GM12878 (cell line): ENCODE data around the gene MICALL2. TPM values are rescaled to one million over a fixed set of nuclear protein-coding genes. Genes with fewer than 3 reads are reported as not detected.

Experiments used
- ATAC-seq: fragments of 200-7000 bp; cut with Tn5 transposase; 3 replicates; pipeline ENCODE4 v1.9.1; 2020; ENCODE audit warnings: mild to moderate bottlenecking, moderate library complexity
- BruUV-seq: library from RNA; stranded (reverse); fragments of 400-500 nt; replicated peaks from 2 replicates; lab custom pipeline; 2021; lab: Mats Ljungman, UMichigan
- CTCF ChIA-PET: fragments of 300-600 bp; sonication (Branson Sonifier 250); formaldehyde crosslinking; extraction: SDS; loops from one replicate; lab custom pipeline; 2021; ENCODE audit warnings: inconsistent platforms; lab: Yijun Ruan, JAX
- POLR2A ChIA-PET: fragments of 350-600 bp; formaldehyde crosslinking; extraction: SDS; loops from one replicate; lab custom pipeline; 2021; ENCODE audit warnings: inconsistent platforms; lab: Charles Lee
- RAD21 ChIA-PET: fragments of 300-600 bp; sonication (Branson Sonifier 250); formaldehyde crosslinking; loops from one replicate; lab custom pipeline; 2023; ENCODE audit warnings: antibody characterized with exemption; ENCODE audit not compliant: unreplicated experiment; lab: Charles Lee
- SMC1A ChIA-PET: fragments of 300-600 bp; sonication (Branson Sonifier 250); formaldehyde crosslinking; loops from one replicate; lab custom pipeline; 2023; ENCODE audit not compliant: unreplicated experiment, uncharacterized antibody; lab: Charles Lee
- DNase-seq: peaks from one replicate; pipeline ENCODE4 v3.0.0-alpha.2; 2011; ENCODE audit warnings: low read depth, low spot score
- FAIRE-seq: peaks from 3 replicates; lab custom pipeline; 2011; peaks lifted over from hg19 to GRCh38; lab: Jason Lieb, UNC
- H2AFZ ChIP-seq: 2 replicates; pipeline ENCODE4 v1.6.0; 2011; ENCODE audit warnings: low read depth, low read length, control low read depth; ENCODE audit not compliant: control insufficient read depth
- H3K27ac ChIP-seq: 2 replicates; pipeline ENCODE4 v1.5.1; 2011; ENCODE audit warnings: control low read depth; ENCODE audit not compliant: control insufficient read depth, insufficient read depth
- H3K27me3 ChIP-seq, 2 experiments: replicated peaks in 1 of 2; 2 replicates each; pipeline versions ENCODE4 v1.6.0 to v1.6.1; 2011; ENCODE audit warnings: low read length in 1 of 2; ENCODE audit not compliant: control insufficient read depth in 2 of 2, insufficient read depth in 2 of 2
- H3K36me3 ChIP-seq, 2 experiments: 2 replicates each; pipeline ENCODE4 v1.5.1; 2011; ENCODE audit warnings: low read length in 1 of 2; ENCODE audit not compliant: control insufficient read depth in 2 of 2, insufficient read depth in 2 of 2
- H3K4me1 ChIP-seq: 2 replicates; pipeline ENCODE4 v1.6.1; 2011; ENCODE audit warnings: mild to moderate bottlenecking, low read length, moderate library complexity, mixed read lengths; ENCODE audit not compliant: control insufficient read depth, insufficient read depth
- H3K4me2 ChIP-seq: 2 replicates; pipeline ENCODE4 v1.6.0; 2011; ENCODE audit warnings: control low read depth; ENCODE audit not compliant: control insufficient read depth, insufficient read depth
- H3K4me3 ChIP-seq: fragments of 200-600 bp; sonication (generic); 2 replicates; pipeline ENCODE4 v1.5.1; 2016
- H3K79me2 ChIP-seq: 2 replicates; pipeline ENCODE4 v1.6.0; 2011; ENCODE audit warnings: low read length; ENCODE audit not compliant: control insufficient read depth, insufficient read depth
- H3K9ac ChIP-seq: 2 replicates; pipeline ENCODE4 v1.8.0; 2011; ENCODE audit warnings: low read length, control low read depth, mixed read lengths; ENCODE audit not compliant: control insufficient read depth, insufficient read depth
- H3K9me3 ChIP-seq: replicated peaks from 3 replicates; pipeline ENCODE4 v1.5.1; 2011; ENCODE audit warnings: mild to moderate bottlenecking, low read length; ENCODE audit not compliant: control insufficient read depth, insufficient read depth
- H4K20me1 ChIP-seq: 2 replicates; pipeline ENCODE4 v1.6.0; 2011; ENCODE audit not compliant: control insufficient read depth, insufficient read depth
- BRCA1 ChIP-seq: IDR thresholded peaks from 2 replicates; pipeline ENCODE4 v1.6.1; 2011; ENCODE audit warnings: low read depth, low read length, improper control_type of control experiment
- CREB1 ChIP-seq: IDR thresholded peaks from 2 replicates; pipeline ENCODE4 v1.6.1; 2012; ENCODE audit warnings: low read depth, mild to moderate bottlenecking, inconsistent platforms
- CREM ChIP-seq: IDR thresholded peaks from 2 replicates; pipeline ENCODE4 v1.6.1; 2014; ENCODE audit warnings: antibody characterized with exemption, low read depth
- E2F8 ChIP-seq: fragments of 450-650 bp; IDR thresholded peaks from 2 replicates; pipeline ENCODE4 v1.6.1; 2018; ENCODE audit warnings: mild to moderate bottlenecking, low read depth, moderate library complexity; ENCODE audit not compliant: partially characterized antibody
- MAX ChIP-seq: IDR thresholded peaks from 2 replicates; pipeline ENCODE4 v1.6.1; 2012; ENCODE audit warnings: low read depth, low read length, improper control_type of control experiment
- MYB ChIP-seq: fragments of 150-350 bp; IDR thresholded peaks from 2 replicates; pipeline ENCODE4 v1.6.1; 2014; ENCODE audit warnings: mild to moderate bottlenecking, low read depth, low read length, borderline replicate concordance
- NBN ChIP-seq: fragments of 450-650 bp; IDR thresholded peaks from 2 replicates; pipeline ENCODE4 v1.6.1; 2016
- NR2C1 ChIP-seq: fragments of 450-650 bp; IDR thresholded peaks from 2 replicates; pipeline ENCODE4 v1.6.1; 2017; ENCODE audit warnings: antibody characterized with exemption, mild to moderate bottlenecking, moderate library complexity
- NR2F1 ChIP-seq: fragments of 450-650 bp; conservative IDR thresholded peaks from 2 replicates; pipeline ENCODE4 v1.6.1; 2017; ENCODE audit warnings: mild to moderate bottlenecking
- SREBF2 ChIP-seq: IDR thresholded peaks from 2 replicates; pipeline ENCODE4 v1.6.1; 2012; ENCODE audit warnings: mild to moderate bottlenecking, low read length
- STAT3 ChIP-seq: IDR thresholded peaks from 2 replicates; pipeline ENCODE4 v1.6.1; 2011; ENCODE audit warnings: low read depth, low read length, improper control_type of control experiment
- TCF7 ChIP-seq: IDR thresholded peaks from 2 replicates; pipeline ENCODE4 v1.6.1; 2014; ENCODE audit warnings: antibody characterized with exemption, borderline replicate concordance
- YY1 ChIP-seq: IDR thresholded peaks from 2 replicates; pipeline ENCODE4 v1.6.1; 2011; ENCODE audit warnings: low read depth, mild to moderate bottlenecking, low read length
- ZNF217 ChIP-seq: fragments of 450-650 bp; IDR thresholded peaks from 2 replicates; pipeline ENCODE4 v1.6.1; 2017; ENCODE audit warnings: antibody characterized with exemption, mild to moderate bottlenecking
- WGBS: methylation state at CpG from one replicate; pipeline ENCODE4 v1.1.6; 2016; ENCODE audit warnings: low lambda C conversion rate; ENCODE audit not compliant: insufficient replicate concordance, insufficient coverage; ENCODE audit errors: missing lambda C conversion rate; 5-methylcytosine and 5-hydroxymethylcytosine counted together
- in situ Hi-C: fragments of 300-500 bp; cut with MboI; formaldehyde crosslinking; loops from 9 replicates; pipeline ENCODE4 v1.14.3; 2018; ENCODE audit warnings: mixed read lengths
- intact Hi-C: fragments of 100-400 bp; cut with micrococcal nuclease; formaldehyde crosslinking; loops from one replicate; pipeline ENCODE4 v1.14.2; 2022; ENCODE audit not compliant: unreplicated experiment
- polyA plus RNA-seq, 11 experiments: library from polyadenylated mRNA; depleted of rRNA in 4 of 11; unstranded in 6 of 11; stranded (reverse) in 5 of 11; fragments of >200 nt; fragmentation: Nextera tagmentation in 4 of 11; fragmentation: Illumina TruSeq in 1 of 11; extraction: Ambion mirVana in 4 of 11; extraction: Trizol in 1 of 11; gene quantifications; 1 replicate in 1 of 11; 2 replicates in 10 of 11; pipeline versions ENCODE4 v1.2.1 to v1.2.3, GENCODE V29; 2011 to 2016; ENCODE audit warnings: inconsistent platforms in 2 of 11, missing spikeins in 2 of 11, low read depth in 1 of 11
- total RNA-seq, 4 experiments: library from RNA; depleted of rRNA in 3 of 4; stranded (reverse); fragments of >200 nt in 3 of 4; fragmentation: Illumina TruSeq in 1 of 4; extraction: Trizol in 1 of 4; gene quantifications; 2 replicates each; pipeline versions ENCODE4 v1.2.1 to v1.2.3, GENCODE V29; 2013 to 2021

The MICALL2 gene
- total and polyA plus RNA-seq, 10 of the 15 experiments (the other 5 are each of a cell fraction or from before 2014, with no cell fraction given), result 0.04 to 1.7 (median 0.83) TPM; not detected in 3

DNA sequence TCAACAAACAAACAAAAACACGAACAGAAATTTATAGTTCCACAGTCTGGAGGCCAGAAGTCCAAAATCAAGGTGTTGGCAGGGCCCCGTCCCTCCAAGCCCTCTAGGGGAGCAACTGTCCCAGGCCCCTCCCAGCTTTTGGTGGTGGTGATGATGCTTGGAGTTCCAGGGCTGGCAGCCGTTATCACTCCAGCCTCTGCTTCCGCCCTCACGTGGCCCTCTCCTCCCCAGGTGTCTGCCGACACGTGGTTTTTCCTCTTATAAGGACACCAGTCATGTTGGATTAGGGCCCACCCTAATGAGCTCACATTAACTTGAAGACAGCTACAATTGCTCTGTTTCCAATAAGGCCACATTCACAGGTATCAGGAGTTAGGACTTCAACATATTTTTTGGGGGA lies 49.7 kb downstream of the MICALL2 start:
- DNase-seq, result no peak
- Histone ChIP-seq H3K4me1 (no peaks in the 10 kb centered on the region), H3K9ac (no peak overlapping the region), H2AFZ (no peak overlapping the region), H4K20me1 (no peaks in the 10 kb centered on the region), H3K4me2 (no peak overlapping the region), H3K27ac (no peak overlapping the region), H3K79me2 (no peaks in the 10 kb centered on the region), H3K9me3 (no peaks in the 10 kb centered on the region), H3K27me3 (no peaks in the 10 kb centered on the region), H3K36me3 (no peaks in the 10 kb centered on the region), H3K4me3 (no peak overlapping the region)
- ChIA-PET RAD21 (no interaction called here), SMC1A (interaction anchor here (1.1 kb wide), 1 partner anchor 22 kb away, joined by 3 read pairs; no protein-coding TSS in a partner anchor), POLR2A (no interaction called here), CTCF (interaction anchor here (1.2 to 1.4 kb wide), 2 partner anchors 23 to 65 kb away, joined by 4 to 7 read pairs; no protein-coding TSS in a partner anchor)
- WGBS, result 22% methylated on average over 7 of the region's 7 CpGs
- ATAC-seq, result no peak
- no TSS peak for BruUV-seq
- intact Hi-C loops, result no loop called here
- FAIRE-seq, result no peak
- in situ Hi-C loops, result no loop called here
- no peak for TF ChIP-seq TCF7
- no peak for TF ChIP-seq NBN
- no peak for TF ChIP-seq MYB
- TF ChIP-seq CREM, result no peak
- TF ChIP-seq MAX, result no peak
- no peak for TF ChIP-seq ZNF217
- TF ChIP-seq NR2C1, result no peak
- no peak for TF ChIP-seq E2F8
- no peak for TF ChIP-seq BRCA1
- TF ChIP-seq STAT3, result no peak
- TF ChIP-seq NR2F1, result no peak
- no peak for TF ChIP-seq SREBF2
- TF ChIP-seq CREB1, result no peak
- no peak for TF ChIP-seq YY1
